Mammary epithelial cell (primary cell): Measurements from ENCODE around the gene OTUD5.

Source experiments
- EZH2 ChIP-seq: IDR thresholded peaks from 2 replicates; pipeline ENCODE4 v1.6.1; 2012; ENCODE audit warnings: low read length, inconsistent platforms, borderline replicate concordance
- TF ChIP-seq, protein P1 (sequence below), 2 donors: IDR thresholded peaks in 1 of 2; conservative IDR thresholded peaks in 1 of 2; 2 replicates each; pipeline ENCODE4 v1.5.1; 2011 to 2012; ENCODE audit warnings: inconsistent platforms in 2 of 2, low read length in 2 of 2, mild to moderate bottlenecking in 2 of 2, control low read depth in 1 of 2, low read depth in 1 of 2; ENCODE audit not compliant: insufficient read depth in 1 of 2; ENCODE audit errors: extremely low read depth in 1 of 2

DNA sequence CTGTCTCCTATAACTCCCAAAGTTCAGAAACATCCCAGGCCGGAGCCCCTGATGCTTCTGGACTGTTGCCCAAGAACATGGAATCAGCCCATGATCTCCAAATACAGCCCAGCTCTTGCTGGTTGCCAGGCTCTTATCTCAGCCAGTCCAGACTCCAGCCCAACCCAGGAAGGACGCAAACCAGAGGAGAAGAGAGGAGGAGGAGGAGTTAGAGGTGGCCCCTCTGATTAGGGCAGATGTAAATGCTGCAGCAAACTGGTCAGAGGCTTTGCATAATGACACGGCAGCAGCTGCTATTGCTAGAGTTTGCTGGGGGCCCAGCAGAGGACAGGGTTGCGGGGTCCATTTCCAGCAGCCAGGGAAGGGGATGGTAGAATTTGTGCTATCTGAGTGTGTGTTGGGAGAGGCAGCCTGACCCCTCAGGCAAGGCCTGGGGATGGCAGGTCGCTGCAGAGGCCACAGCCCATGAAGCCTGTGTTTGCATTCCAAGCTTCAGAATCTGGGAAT lies 4.2 kb upstream of the OTUD5 start:
- TF ChIP-seq, protein P1, sequence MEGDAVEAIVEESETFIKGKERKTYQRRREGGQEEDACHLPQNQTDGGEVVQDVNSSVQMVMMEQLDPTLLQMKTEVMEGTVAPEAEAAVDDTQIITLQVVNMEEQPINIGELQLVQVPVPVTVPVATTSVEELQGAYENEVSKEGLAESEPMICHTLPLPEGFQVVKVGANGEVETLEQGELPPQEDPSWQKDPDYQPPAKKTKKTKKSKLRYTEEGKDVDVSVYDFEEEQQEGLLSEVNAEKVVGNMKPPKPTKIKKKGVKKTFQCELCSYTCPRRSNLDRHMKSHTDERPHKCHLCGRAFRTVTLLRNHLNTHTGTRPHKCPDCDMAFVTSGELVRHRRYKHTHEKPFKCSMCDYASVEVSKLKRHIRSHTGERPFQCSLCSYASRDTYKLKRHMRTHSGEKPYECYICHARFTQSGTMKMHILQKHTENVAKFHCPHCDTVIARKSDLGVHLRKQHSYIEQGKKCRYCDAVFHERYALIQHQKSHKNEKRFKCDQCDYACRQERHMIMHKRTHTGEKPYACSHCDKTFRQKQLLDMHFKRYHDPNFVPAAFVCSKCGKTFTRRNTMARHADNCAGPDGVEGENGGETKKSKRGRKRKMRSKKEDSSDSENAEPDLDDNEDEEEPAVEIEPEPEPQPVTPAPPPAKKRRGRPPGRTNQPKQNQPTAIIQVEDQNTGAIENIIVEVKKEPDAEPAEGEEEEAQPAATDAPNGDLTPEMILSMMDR (conservative IDR thresholded peaks at IDR 0.05 in 1 of 2, IDR thresholded peaks at IDR 0.05 in 1 of 2; ENCODE audit: extremely low read depth in 1 of 2, insufficient read depth in 1 of 2, low read depth in 1 of 2, low read length in 2 of 2) = no peak
- no peak for TF ChIP-seq EZH2
